Nephron (organoid): ENCODE measurements around the gene UBE3C.

ENCODE experiments used
- H3K27ac Mint-ChIP-seq, 3 experiments: 2 replicates each; pipeline ENCODE4 v1.8.0; 2020; ENCODE audit warnings: mixed read lengths in 3 of 3, mild to moderate bottlenecking in 2 of 3, moderate library complexity in 1 of 3
- H3K27me3 Mint-ChIP-seq: 2 replicates; pipeline ENCODE4 v1.8.0; 2021; ENCODE audit warnings: low read depth, mild to moderate bottlenecking, moderate library complexity, mixed read lengths
- H3K36me3 Mint-ChIP-seq: 2 replicates; pipeline ENCODE4 v1.8.0; 2020; ENCODE audit warnings: low read depth, mixed read lengths
- H3K4me1 Mint-ChIP-seq: 2 replicates; pipeline ENCODE4 v1.8.0; 2020; ENCODE audit warnings: mixed read lengths
- H3K4me3 Mint-ChIP-seq, 3 experiments: 2 replicates each; pipeline ENCODE4 v1.8.0; 2020; ENCODE audit warnings: mild to moderate bottlenecking in 3 of 3, mixed read lengths in 3 of 3, moderate library complexity in 2 of 3
- H3K9me3 Mint-ChIP-seq: 2 replicates; pipeline ENCODE4 v1.8.0; 2020; ENCODE audit warnings: mixed read lengths
- TF ChIP-seq, protein P1 (sequence below), 3 experiments: fragments of 200-600 bp; sonication (generic); IDR thresholded peaks; one replicate each; pipeline ENCODE4 v1.5.0; 2021; ENCODE audit warnings: antibody characterized with exemption in 3 of 3; ENCODE audit not compliant: unreplicated experiment in 3 of 3

UBE3C gene

GRCh38 chr7:157300369-157300825 is 161.7 kb downstream of the UBE3C start:
- peaks cover 21% of the 10 kb centered on the region for H3K27me3 Mint-ChIP-seq
- TF ChIP-seq, protein P1, sequence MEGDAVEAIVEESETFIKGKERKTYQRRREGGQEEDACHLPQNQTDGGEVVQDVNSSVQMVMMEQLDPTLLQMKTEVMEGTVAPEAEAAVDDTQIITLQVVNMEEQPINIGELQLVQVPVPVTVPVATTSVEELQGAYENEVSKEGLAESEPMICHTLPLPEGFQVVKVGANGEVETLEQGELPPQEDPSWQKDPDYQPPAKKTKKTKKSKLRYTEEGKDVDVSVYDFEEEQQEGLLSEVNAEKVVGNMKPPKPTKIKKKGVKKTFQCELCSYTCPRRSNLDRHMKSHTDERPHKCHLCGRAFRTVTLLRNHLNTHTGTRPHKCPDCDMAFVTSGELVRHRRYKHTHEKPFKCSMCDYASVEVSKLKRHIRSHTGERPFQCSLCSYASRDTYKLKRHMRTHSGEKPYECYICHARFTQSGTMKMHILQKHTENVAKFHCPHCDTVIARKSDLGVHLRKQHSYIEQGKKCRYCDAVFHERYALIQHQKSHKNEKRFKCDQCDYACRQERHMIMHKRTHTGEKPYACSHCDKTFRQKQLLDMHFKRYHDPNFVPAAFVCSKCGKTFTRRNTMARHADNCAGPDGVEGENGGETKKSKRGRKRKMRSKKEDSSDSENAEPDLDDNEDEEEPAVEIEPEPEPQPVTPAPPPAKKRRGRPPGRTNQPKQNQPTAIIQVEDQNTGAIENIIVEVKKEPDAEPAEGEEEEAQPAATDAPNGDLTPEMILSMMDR (IDR thresholded peaks at IDR 0.05; ENCODE audit: unreplicated experiment in 3 of 3) = no peak
- no peaks in the 10 kb centered on the region for H3K4me1 Mint-ChIP-seq
- H3K27ac Mint-ChIP-seq = no peak overlapping the region
- peaks cover 5% of the 10 kb centered on the region for H3K36me3 Mint-ChIP-seq
- H3K9me3 Mint-ChIP-seq = peaks cover 7% of the 10 kb centered on the region
- no peak overlapping the region for H3K4me3 Mint-ChIP-seq

- H3K4me1 Mint-ChIP-seq = no peaks in the 10 kb centered on the region
- H3K27me3 Mint-ChIP-seq = peaks cover 18% of the 10 kb centered on the region
- TF ChIP-seq, protein P1 (IDR thresholded peaks at IDR 0.05; ENCODE audit: unreplicated experiment in 3 of 3) = no peak
- H3K36me3 Mint-ChIP-seq = peaks cover 5% of the 10 kb centered on the region
- H3K9me3 Mint-ChIP-seq = peaks cover 7% of the 10 kb centered on the region
- H3K4me3 Mint-ChIP-seq = no peak overlapping the region
- H3K27ac Mint-ChIP-seq = no peak overlapping the region
Observed at GRCh38 chr7:157301610-157302120, 162.9 kb downstream of the UBE3C start.

- Mint-ChIP-seq H3K36me3 (no peaks in the 10 kb centered on the region), H3K4me1 (peaks cover 4% of the 10 kb centered on the region), H3K27ac (no peak overlapping the region), H3K27me3 (peaks cover 7% of the 10 kb centered on the region), H3K9me3 (no peaks in the 10 kb centered on the region), H3K4me3 (no peak overlapping the region)
- TF ChIP-seq, protein P1 (IDR thresholded peaks at IDR 0.05; ENCODE audit: unreplicated experiment in 3 of 3) = no peak
Observed at GRCh38 chr7:157306846-157307838, 168.4 kb downstream of the UBE3C start.

GRCh38 chr7:157309988-157310668 is 171.4 kb downstream of the UBE3C start:
- H3K27ac Mint-ChIP-seq = no peak overlapping the region
- TF ChIP-seq, protein P1 (IDR thresholded peaks at IDR 0.05; ENCODE audit: unreplicated experiment in 3 of 3) = no peak
- no peaks in the 10 kb centered on the region for H3K36me3 Mint-ChIP-seq
- H3K27me3 Mint-ChIP-seq = peaks cover 7% of the 10 kb centered on the region
- peaks cover 4% of the 10 kb centered on the region for H3K4me1 Mint-ChIP-seq
- H3K9me3 Mint-ChIP-seq = no peaks in the 10 kb centered on the region
- H3K4me3 Mint-ChIP-seq = no peak overlapping the region

- H3K27me3 Mint-ChIP-seq = peaks cover 7% of the 10 kb centered on the region
- no peaks in the 10 kb centered on the region for H3K36me3 Mint-ChIP-seq
- peaks cover 4% of the 10 kb centered on the region for H3K4me1 Mint-ChIP-seq
- H3K27ac Mint-ChIP-seq = no peak overlapping the region
- H3K9me3 Mint-ChIP-seq = no peaks in the 10 kb centered on the region
- TF ChIP-seq, protein P1 (IDR thresholded peaks at IDR 0.05; ENCODE audit: unreplicated experiment in 3 of 3) = no peak
- no peak overlapping the region for H3K4me3 Mint-ChIP-seq
Observed at GRCh38 chr7:157310676-157311185, 172.0 kb downstream of the UBE3C start.
